T-helper 17 cell (primary cell): ENCODE data around the gene PIK3C2G. TPM values are rescaled to one million over a fixed set of nuclear protein-coding genes. Genes with fewer than 3 reads are reported as not detected.

Experiments
- ATAC-seq: fragments of 150-1000 bp; cut with Tn5 transposase; 2 replicates; pipeline ENCODE4 v1.10.0; 2021; ENCODE audit warnings: mild to moderate bottlenecking, moderate library complexity
- DNase-seq, 3 donors: peaks; one replicate each; pipeline versions ENCODE4 v3.0.0 to v3.0.0-alpha.2; 2020 to 2021
- H3K9me3 ChIP-seq: one replicate; pipeline ENCODE4 v1.7.0; 2013; ENCODE audit warnings: low read length, mild to moderate bottlenecking; ENCODE audit not compliant: control insufficient read depth, poor library complexity, severe bottlenecking
- H3K27ac Mint-ChIP-seq: one replicate; pipeline ENCODE4 v1.8.0; 2022; ENCODE audit warnings: mild to moderate bottlenecking, moderate library complexity, mixed read lengths
- H3K27me3 Mint-ChIP-seq: one replicate; pipeline ENCODE4 v1.8.0; 2022; ENCODE audit warnings: mixed read lengths
- H3K36me3 Mint-ChIP-seq: one replicate; pipeline ENCODE4 v1.8.0; 2022; ENCODE audit warnings: low read depth, mixed read lengths
- H3K4me1 Mint-ChIP-seq: one replicate; pipeline ENCODE4 v1.8.0; 2022; ENCODE audit warnings: mild to moderate bottlenecking, mixed read lengths
- H3K4me3 Mint-ChIP-seq: one replicate; pipeline ENCODE4 v1.8.0; 2022; ENCODE audit warnings: mild to moderate bottlenecking, moderate library complexity, mixed read lengths
- total RNA-seq, 4 donors: library from RNA in 2 of 4; stranded (reverse) in 2 of 4; gene quantifications; one replicate each; pipeline ENCODE4 v1.2.3 and lab custom pipeline; 2022 to 2026

Gene PIK3C2G
- total RNA-seq, 2 donors from 2014 or later = not detected

DNA sequence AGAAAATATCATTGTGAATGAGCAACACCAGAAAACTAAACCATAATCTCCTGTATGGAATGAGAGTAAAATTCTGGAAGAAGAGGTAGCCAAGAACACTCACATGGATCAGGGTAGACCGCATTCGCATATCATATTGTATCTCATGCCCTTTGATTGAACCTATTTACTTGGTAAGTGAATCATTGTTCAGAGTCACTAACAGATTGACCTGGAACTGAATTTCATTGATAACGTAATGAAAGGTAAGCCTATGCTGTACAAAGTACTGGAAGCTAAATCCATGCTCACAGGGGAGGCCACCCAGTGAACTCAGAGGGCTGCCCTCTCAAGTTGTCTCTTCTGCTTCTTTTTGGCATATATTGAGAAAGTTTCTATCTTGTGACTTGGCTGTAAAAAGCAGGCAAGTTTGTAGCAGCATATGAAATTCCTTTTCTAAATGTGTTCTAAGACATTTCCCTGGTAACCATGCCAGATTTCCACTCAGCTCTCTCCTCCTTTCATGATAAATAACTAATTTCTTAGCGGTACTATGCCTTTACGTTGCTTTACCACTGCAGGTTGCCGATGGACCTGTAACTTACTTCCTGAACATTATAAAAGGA is 385.1 kb downstream of the PIK3C2G start:
- Mint-ChIP-seq H3K27ac (no peak overlapping the region), H3K27me3 (no peaks in the 10 kb centered on the region), H3K36me3 (no peaks in the 10 kb centered on the region), H3K4me1 (no peaks in the 10 kb centered on the region), H3K4me3 (no peak overlapping the region)
- no peak for DNase-seq
- no peak for ATAC-seq
- H3K9me3 ChIP-seq = no peaks in the 10 kb centered on the region

DNA sequence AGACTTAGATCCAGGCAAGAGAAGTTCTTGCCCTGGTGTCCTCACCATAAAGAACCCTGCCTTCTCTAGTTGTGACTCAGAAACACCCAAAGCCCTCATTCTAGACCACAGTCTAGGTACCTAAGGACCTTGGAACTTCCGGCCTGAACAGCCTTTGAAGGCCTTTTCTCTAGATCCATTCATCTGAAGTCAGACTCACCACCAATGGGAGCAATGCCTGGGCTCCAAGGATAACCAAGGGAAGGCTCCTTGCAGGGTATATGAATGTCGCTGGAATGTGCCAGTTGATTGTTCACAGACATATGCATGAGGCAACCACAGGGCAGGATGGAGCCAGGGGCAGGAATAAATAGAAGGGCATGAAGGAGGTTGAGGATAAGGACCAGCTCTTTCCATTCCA is 390.2 kb downstream of the PIK3C2G start:
- DNase-seq (no peak), ATAC-seq (no peak)
- no peaks in the 10 kb centered on the region for H3K27me3 Mint-ChIP-seq
- H3K36me3 Mint-ChIP-seq = no peaks in the 10 kb centered on the region
- no peaks in the 10 kb centered on the region for H3K9me3 ChIP-seq
- H3K4me1 Mint-ChIP-seq = no peaks in the 10 kb centered on the region
- H3K4me3 Mint-ChIP-seq = no peak overlapping the region
- H3K27ac Mint-ChIP-seq = no peak overlapping the region

DNA sequence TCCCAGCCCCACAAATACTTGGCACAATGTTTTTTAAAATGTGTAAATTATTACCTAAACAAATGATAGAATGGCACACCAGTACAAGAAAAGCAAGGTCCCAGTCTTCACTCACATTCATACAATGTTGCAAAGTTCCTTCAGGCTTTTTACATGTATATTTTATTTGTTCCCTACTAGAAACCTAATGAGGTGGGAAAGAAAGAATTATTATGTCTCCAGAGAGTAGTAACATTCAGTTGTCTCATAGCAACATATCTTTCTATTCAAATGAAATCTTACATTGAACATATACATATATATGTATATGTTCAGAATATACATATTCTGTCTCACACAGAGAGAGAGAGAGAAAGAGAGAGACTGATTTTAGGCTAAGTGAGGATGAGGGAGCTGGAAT is 391.3 kb downstream of the PIK3C2G start:
- H3K36me3 Mint-ChIP-seq = no peaks in the 10 kb centered on the region
- H3K9me3 ChIP-seq = no peaks in the 10 kb centered on the region
- no peak overlapping the region for H3K27ac Mint-ChIP-seq
- no peak overlapping the region for H3K4me3 Mint-ChIP-seq
- DNase-seq (no peak), ATAC-seq (no peak)
- H3K27me3 Mint-ChIP-seq = no peaks in the 10 kb centered on the region
- no peaks in the 10 kb centered on the region for H3K4me1 Mint-ChIP-seq

DNA sequence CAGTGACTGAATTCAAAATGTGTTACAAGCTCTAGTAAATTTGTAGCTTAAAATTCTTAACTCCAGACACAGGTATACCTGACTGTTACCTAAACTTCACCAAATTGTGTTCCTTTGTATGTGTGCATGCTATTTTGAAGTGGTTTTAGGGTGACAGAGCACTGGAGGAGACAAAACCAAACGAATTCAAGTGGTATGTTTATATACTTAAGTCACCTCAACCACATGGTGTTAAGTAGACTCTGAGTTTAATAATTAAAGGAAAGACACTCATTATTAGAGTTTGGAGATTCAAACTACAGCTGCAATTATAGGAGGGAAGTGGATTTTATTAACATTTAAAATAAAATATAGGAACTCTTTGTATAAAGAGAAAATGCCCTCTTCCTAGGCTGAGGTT is 392.1 kb downstream of the PIK3C2G start:
- no peaks in the 10 kb centered on the region for H3K9me3 ChIP-seq
- no peak for DNase-seq
- no peak for ATAC-seq
- Mint-ChIP-seq H3K27me3 (no peaks in the 10 kb centered on the region), H3K4me3 (no peak overlapping the region), H3K36me3 (no peaks in the 10 kb centered on the region), H3K4me1 (no peaks in the 10 kb centered on the region), H3K27ac (no peak overlapping the region)

DNA sequence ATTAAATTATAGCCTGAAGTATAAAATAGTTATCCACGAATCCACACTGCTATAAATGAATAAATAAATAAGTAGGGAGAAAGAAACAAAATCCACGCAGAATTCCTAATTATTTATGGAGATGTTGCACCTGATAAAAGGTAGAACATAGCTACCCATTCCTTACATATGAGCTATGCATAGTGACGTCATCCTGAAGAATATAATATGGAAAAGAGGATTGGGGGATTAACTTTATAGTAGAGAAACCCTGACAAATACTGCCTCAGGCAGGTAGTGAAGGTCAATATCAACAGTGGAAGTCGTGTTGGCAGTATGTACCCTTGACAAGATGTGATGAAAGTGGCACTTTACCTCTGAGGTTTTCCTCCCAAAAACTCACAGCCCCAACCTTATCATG is 394.0 kb downstream of the PIK3C2G start:
- Mint-ChIP-seq H3K4me1 (no peaks in the 10 kb centered on the region), H3K4me3 (no peak overlapping the region), H3K36me3 (no peaks in the 10 kb centered on the region), H3K27me3 (no peaks in the 10 kb centered on the region), H3K27ac (no peak overlapping the region)
- no peak for DNase-seq
- no peak for ATAC-seq
- H3K9me3 ChIP-seq = no peaks in the 10 kb centered on the region

DNA sequence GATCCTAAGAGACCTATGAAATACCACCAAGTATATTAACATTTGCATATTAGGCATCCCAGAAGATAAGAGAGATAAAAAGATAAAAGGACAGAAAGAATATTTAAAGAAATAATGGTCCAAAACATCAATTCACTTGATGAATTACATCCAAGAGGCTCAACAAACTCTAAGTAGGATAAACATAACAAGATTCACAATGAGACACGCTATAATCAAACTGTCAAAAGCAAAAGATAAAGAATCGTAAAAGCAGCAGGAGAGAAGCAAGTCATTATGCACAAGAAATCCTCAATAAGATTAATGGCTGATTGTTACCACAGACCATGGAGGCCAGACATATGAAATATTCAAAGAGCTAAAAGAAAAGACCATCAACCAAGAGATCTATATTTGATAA is 396.9 kb downstream of the PIK3C2G start:
- Mint-ChIP-seq H3K4me3 (no peak overlapping the region), H3K27ac (no peak overlapping the region), H3K36me3 (no peaks in the 10 kb centered on the region), H3K27me3 (no peaks in the 10 kb centered on the region), H3K4me1 (no peaks in the 10 kb centered on the region)
- no peaks in the 10 kb centered on the region for H3K9me3 ChIP-seq
- no peak for ATAC-seq
- DNase-seq = no peak

DNA sequence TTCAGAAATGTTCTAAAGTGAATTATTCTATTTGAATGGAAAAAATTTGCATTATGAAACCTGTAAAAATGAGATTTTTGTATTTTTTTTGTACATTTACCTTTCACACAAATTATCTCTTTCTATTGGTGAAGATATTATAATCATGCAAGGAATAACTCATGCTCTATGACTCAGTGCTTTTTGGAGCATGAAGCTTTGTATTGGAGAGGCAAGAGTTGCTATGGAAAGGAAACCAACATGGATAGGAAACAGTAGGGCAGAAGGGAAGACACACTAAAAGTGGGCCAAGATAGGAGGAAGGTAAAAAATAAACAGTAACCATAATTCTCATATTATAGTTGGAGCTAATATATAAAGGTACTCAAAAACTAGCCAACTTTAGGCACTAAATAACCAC is 397.5 kb downstream of the PIK3C2G start:
- no peak overlapping the region for H3K4me3 Mint-ChIP-seq
- H3K27ac Mint-ChIP-seq = no peak overlapping the region
- DNase-seq (no peak), ATAC-seq (no peak)
- no peaks in the 10 kb centered on the region for H3K27me3 Mint-ChIP-seq
- H3K4me1 Mint-ChIP-seq = no peaks in the 10 kb centered on the region
- H3K36me3 Mint-ChIP-seq = no peaks in the 10 kb centered on the region
- H3K9me3 ChIP-seq = no peaks in the 10 kb centered on the region

DNA sequence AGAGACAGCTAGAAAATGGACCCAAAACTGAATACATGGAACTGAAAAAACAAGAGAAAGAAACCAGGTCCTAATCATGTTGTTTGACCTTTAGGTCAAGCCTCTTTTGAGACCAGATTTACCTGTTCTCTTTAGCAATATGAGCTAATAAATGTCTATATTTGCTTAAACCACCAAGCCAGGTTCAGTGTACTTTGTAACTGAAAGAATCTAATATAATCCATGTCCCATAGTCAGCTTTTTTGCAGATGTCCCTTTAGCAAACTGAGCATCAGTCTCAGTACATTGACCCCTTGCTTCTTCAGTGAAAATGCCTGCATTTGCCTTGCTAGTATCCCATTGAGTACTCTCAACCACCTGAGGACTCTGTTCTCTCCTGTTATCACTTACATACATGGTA is 414.8 kb downstream of the PIK3C2G start:
- Mint-ChIP-seq H3K4me3 (no peak overlapping the region), H3K36me3 (no peaks in the 10 kb centered on the region), H3K27me3 (no peaks in the 10 kb centered on the region), H3K27ac (no peak overlapping the region), H3K4me1 (no peaks in the 10 kb centered on the region)
- no peaks in the 10 kb centered on the region for H3K9me3 ChIP-seq
- ATAC-seq (no peak), DNase-seq (no peak)

DNA sequence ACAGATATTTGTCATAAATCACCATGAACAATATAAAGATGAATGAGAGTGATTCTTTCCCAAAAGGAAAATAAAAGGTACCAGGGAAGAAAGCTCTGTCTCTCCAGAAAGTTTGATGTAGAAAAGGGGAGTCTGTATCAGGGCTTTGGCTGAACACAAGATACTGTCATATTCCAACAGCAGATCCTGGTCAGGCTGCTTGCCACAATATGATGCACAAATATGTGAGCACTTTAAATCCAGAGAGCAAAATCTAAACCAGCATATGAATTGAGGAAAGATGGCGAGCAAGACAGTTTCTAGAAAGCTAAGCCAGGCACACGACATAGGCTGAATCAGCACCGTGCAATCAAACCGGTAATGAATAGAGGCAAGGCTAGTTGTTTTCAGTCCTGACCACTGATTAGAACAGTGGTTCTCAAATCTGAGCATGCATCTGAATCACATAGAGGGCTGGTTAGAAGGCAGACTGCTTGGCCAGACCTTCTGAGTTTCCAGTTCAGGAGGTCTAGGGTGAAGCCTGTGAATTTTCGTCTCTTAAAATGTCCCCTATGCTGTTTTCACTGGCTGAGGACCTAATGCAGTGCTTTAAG is 415.8 kb downstream of the PIK3C2G start:
- no peak for ATAC-seq
- no peak for DNase-seq
- H3K4me1 Mint-ChIP-seq = no peaks in the 10 kb centered on the region
- no peaks in the 10 kb centered on the region for H3K27me3 Mint-ChIP-seq
- no peak overlapping the region for H3K4me3 Mint-ChIP-seq
- no peaks in the 10 kb centered on the region for H3K36me3 Mint-ChIP-seq
- H3K27ac Mint-ChIP-seq = no peak overlapping the region
- H3K9me3 ChIP-seq = no peaks in the 10 kb centered on the region

DNA sequence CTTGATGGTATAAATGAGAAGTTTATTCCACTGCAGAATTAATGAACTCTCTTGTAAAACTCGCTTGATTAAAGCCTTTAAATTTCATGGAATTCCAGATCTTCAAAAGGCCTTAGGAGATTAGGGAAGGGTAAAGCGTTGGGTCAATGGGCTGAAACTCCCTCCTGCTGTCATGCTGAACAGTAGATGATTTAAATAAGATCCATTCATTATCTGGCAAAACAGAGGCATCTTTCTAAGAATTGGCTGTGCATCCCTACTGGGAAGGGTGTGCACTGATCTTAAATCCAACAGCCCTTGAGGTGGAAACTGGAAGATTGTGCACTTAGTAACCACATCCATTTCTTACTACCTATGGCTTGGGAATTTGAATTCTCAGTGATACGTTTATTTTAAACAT is 420.5 kb downstream of the PIK3C2G start:
- H3K4me3 Mint-ChIP-seq = no peak overlapping the region
- DNase-seq (no peak), ATAC-seq (no peak)
- H3K36me3 Mint-ChIP-seq = no peaks in the 10 kb centered on the region
- H3K4me1 Mint-ChIP-seq = no peaks in the 10 kb centered on the region
- H3K27me3 Mint-ChIP-seq = no peaks in the 10 kb centered on the region
- H3K27ac Mint-ChIP-seq = no peak overlapping the region
- H3K9me3 ChIP-seq = no peaks in the 10 kb centered on the region

DNA sequence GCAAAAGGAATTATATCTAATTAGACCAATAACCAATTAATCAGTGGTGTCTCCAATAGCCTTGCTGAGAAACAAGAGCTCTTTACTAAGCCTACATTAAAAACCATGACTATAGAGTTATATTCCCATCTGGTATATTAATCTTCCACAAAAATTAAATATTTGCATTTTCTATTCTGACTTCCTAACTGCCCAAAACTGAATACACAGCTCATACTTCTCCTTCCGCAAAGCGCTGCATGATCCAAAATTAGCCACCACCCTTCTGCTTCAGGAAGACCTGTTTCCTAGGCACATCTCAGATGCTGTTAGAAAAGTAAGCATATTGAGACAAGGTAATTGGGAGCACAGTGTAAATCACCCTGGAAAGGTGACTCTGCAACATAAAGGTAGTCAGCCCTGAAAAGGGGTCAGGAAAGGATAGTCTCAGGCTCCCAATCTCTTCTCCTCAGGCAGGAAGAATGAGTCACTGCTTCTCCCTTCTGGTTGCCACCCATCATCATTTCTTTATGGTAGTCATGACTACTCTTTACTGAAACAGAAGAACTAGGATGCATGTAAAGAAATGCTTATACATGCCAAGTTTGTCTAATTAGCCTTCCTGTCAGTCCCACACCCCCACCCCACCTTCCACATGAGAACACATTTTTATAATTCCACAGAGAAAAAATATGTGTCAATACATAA is 422.2 kb downstream of the PIK3C2G start:
- ATAC-seq = no peak
- H3K27ac Mint-ChIP-seq = no peak overlapping the region
- H3K4me3 Mint-ChIP-seq = no peak overlapping the region
- no peaks in the 10 kb centered on the region for H3K9me3 ChIP-seq
- H3K27me3 Mint-ChIP-seq = no peaks in the 10 kb centered on the region
- no peaks in the 10 kb centered on the region for H3K36me3 Mint-ChIP-seq
- no peaks in the 10 kb centered on the region for H3K4me1 Mint-ChIP-seq
- DNase-seq = no peak

DNA sequence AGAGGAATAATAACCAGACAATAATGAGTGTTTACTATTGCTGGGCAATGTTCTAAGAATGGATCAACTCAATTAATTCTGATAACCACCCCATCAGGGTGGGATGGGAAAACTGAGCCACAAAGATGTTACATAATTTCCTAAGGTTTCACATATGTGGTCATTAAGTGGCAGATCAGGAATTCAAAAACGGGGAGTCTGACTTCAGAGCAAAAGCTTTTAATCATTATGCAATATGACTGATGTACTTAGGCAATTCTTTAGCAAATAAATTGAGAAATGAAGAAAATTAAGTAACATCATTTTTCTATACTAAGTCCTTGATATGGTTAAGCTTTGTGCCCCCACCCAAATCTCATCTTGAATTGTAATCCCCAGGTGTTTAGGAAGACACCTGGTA is 423.1 kb downstream of the PIK3C2G start:
- no peaks in the 10 kb centered on the region for H3K9me3 ChIP-seq
- Mint-ChIP-seq H3K27me3 (no peaks in the 10 kb centered on the region), H3K36me3 (no peaks in the 10 kb centered on the region), H3K4me1 (no peaks in the 10 kb centered on the region), H3K27ac (no peak overlapping the region), H3K4me3 (no peak overlapping the region)
- no peak for ATAC-seq
- DNase-seq = no peak

DNA sequence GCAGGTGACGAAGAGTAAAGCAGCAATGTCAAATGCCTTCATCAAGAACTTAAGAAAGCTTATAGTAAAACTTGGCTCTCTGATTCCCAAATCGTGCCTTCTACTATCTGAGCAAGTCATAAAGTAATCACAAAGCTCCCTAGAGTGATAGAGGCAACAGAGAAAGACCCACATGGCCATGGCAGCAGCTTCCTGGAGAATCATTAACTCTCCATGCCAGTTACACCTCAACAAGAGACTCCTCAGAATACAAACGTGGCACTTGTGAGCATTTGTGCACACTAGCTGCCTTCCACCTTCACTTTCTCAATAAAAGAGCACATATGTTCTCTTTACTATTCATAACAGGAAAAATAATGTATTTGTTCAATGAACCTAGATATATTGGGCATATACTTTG is 428.5 kb downstream of the PIK3C2G start:
- ATAC-seq (no peak), DNase-seq (no peak)
- H3K36me3 Mint-ChIP-seq = no peaks in the 10 kb centered on the region
- H3K9me3 ChIP-seq = no peaks in the 10 kb centered on the region
- H3K27me3 Mint-ChIP-seq = no peaks in the 10 kb centered on the region
- H3K4me1 Mint-ChIP-seq = no peaks in the 10 kb centered on the region
- no peak overlapping the region for H3K27ac Mint-ChIP-seq
- no peak overlapping the region for H3K4me3 Mint-ChIP-seq

DNA sequence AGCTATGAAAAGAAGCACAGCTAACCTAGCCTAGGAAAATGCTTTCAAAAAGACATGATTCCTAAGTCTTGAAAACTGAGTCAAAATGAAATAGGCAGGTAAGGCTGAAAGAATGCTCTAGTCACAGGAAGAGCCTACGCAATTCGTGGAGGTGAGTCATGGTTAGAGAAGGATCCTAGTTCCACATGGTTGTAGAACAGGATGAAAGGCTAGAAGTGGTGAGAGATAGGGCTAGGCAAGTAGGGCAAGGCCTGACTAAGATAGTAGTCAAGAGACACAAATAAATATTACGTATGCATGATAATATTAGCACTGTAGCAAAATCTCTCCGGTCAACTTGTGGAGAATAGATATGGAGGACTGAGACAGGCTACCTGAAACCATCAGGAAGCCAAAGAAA is 429.3 kb downstream of the PIK3C2G start:
- ATAC-seq (no peak), DNase-seq (no peak)
- Mint-ChIP-seq H3K4me3 (no peak overlapping the region), H3K27me3 (no peaks in the 10 kb centered on the region), H3K4me1 (no peaks in the 10 kb centered on the region), H3K36me3 (no peaks in the 10 kb centered on the region), H3K27ac (no peak overlapping the region)
- no peaks in the 10 kb centered on the region for H3K9me3 ChIP-seq
